GM23248 (cell line): ENCODE data around the gene KEL.

Experiments used
- EZH2 ChIP-seq: fragments of 200-600 bp; sonication (generic); IDR thresholded peaks from 2 replicates; pipeline ENCODE4 v1.6.1; 2018; ENCODE audit warnings: antibody characterized with exemption, mild to moderate bottlenecking; ENCODE audit not compliant: insufficient read depth, poor library complexity, severe bottlenecking
- EZH2phosphoT487 ChIP-seq: fragments of 200-600 bp; sonication (generic); IDR thresholded peaks from 2 replicates; pipeline ENCODE4 v1.6.1; 2018; ENCODE audit warnings: antibody characterized with exemption, moderate library complexity, mild to moderate bottlenecking, low read depth; ENCODE audit not compliant: insufficient read depth

DNA sequence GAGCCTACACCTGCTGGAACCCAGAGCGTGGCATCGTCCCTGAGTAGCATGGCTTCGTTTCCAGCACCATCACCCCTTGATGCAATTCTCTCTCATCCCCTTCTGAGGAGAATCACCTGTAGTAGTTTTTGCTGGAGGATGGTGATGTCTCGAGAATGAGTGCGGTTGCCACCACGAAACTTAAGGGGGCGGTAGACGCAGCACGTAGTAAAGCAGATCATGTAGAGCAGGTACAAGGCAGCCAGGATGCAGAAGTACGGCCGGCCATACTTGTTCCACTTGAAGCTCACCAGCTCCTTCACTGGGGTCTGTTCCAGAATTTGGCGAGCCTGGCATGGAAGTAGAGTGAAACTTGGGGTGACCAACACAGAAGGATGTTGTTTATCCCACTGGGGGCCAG is 36.8 kb downstream of the KEL start:
- TF ChIP-seq EZH2 (no peak), EZH2phosphoT487 (no peak)
